GM19452 (cell line): Measurements from ENCODE around the gene GRIK5.
"Not testable (repeated sequence)": the region's sequence is repeated elsewhere in the genome, so short reads cannot be mapped to it uniquely, and the experiment has no call there.

ENCODE experiments used
- ATAC-seq: cut with Tn5 transposase; IDR thresholded peaks from one replicate; pipeline ENCODE4 v1.9.1; 2021; ENCODE audit not compliant: unreplicated experiment

GRIK5 gene

GRCh38 chr19:42018503-42019193, 51.4 kb downstream of the GRIK5 start:
- no peak for ATAC-seq

- no peak for ATAC-seq
Observed at GRCh38 chr19:42017040-42017439, 53.0 kb downstream of the GRIK5 start.

GRCh38 chr19:42012747-42013146, 57.3 kb downstream of the GRIK5 start:
- not testable (repeated sequence) for ATAC-seq

GRCh38 chr19:42010245-42011126, 59.5 kb downstream of the GRIK5 start:
- no peak for ATAC-seq

GRCh38 chr19:42006569-42006968, 63.4 kb downstream of the GRIK5 start:
- ATAC-seq, result no peak

GRCh38 chr19:42005504-42005903, 64.5 kb downstream of the GRIK5 start:
- ATAC-seq, result no peak

GRCh38 chr19:42003506-42004294, 66.3 kb downstream of the GRIK5 start:
- no peak for ATAC-seq

- ATAC-seq, result no peak
Observed at GRCh38 chr19:41999878-42000208, 70.2 kb downstream of the GRIK5 start.

- ATAC-seq, result no peak
Observed at GRCh38 chr19:41999071-41999877, 70.7 kb downstream of the GRIK5 start.

- ATAC-seq, result no peak
Observed at GRCh38 chr19:41998246-41999020, 71.6 kb downstream of the GRIK5 start.

GRCh38 chr19:41997851-41998229, 72.2 kb downstream of the GRIK5 start:
- ATAC-seq, result no peak

- ATAC-seq, result no peak
Observed at GRCh38 chr19:41997121-41997850, 72.7 kb downstream of the GRIK5 start.

- ATAC-seq, result no peak
Observed at GRCh38 chr19:41995959-41996797, 73.8 kb downstream of the GRIK5 start.

GRCh38 chr19:41994994-41995958, 74.7 kb downstream of the GRIK5 start:
- no peak for ATAC-seq

- no peak for ATAC-seq
Observed at GRCh38 chr19:41994521-41994971, 75.5 kb downstream of the GRIK5 start.

GRCh38 chr19:41993612-41994483, 76.2 kb downstream of the GRIK5 start, which contains the start of gene ATP1A3:
ATP1A3 (minus strand) TSS chr19:41994230; CDS start chr19:41994076, 154 bp downstream.
- no peak for ATAC-seq
